Ectodermal cell (in vitro differentiated cells): ENCODE results near the gene DYRK1A.

Experiments
- H3K27ac ChIP-seq: 2 replicates; pipeline ENCODE4 v1.7.0; 2013; ENCODE audit warnings: mild to moderate bottlenecking, low read depth, low read length; ENCODE audit not compliant: insufficient read depth, poor library complexity, severe bottlenecking
- H3K27me3 ChIP-seq: 2 replicates; pipeline ENCODE4 v1.7.0; 2013; ENCODE audit warnings: mild to moderate bottlenecking, low read length; ENCODE audit not compliant: insufficient read depth, control insufficient read depth, poor library complexity, severe bottlenecking
- H3K36me3 ChIP-seq: one replicate; pipeline ENCODE4 v1.7.0; 2013; ENCODE audit warnings: low read length; ENCODE audit not compliant: control insufficient read depth, insufficient read depth
- H3K4me1 ChIP-seq: one replicate; pipeline ENCODE4 v1.7.0; 2013; ENCODE audit warnings: low read length; ENCODE audit not compliant: control insufficient read depth, insufficient read depth
- H3K4me3 ChIP-seq: 2 replicates; pipeline ENCODE4 v1.7.0; 2013; ENCODE audit warnings: low read depth, low read length, control low read depth; ENCODE audit not compliant: insufficient read depth
- H3K9me3 ChIP-seq: 2 replicates; pipeline ENCODE4 v1.7.0; 2013; ENCODE audit warnings: mild to moderate bottlenecking, low read length, moderate library complexity; ENCODE audit not compliant: control insufficient read depth
- WGBS, 2 experiments: methylation state at CpG; one replicate each; pipeline ENCODE4 v1.1.7; 2013; ENCODE audit warnings: missing lambda C conversion rate in 2 of 2; 5-methylcytosine and 5-hydroxymethylcytosine counted together

The DYRK1A gene

GRCh38 chr21:37430184-37430821 lies 63.7 kb downstream of the DYRK1A start:
- H3K27me3 ChIP-seq, result no peaks in the 10 kb centered on the region
- WGBS, 2 experiments, result 94 to 96% methylated on average over 6 of the region's 6 CpGs
- no peaks in the 10 kb centered on the region for H3K36me3 ChIP-seq
- no peaks in the 10 kb centered on the region for H3K4me1 ChIP-seq
- H3K27ac ChIP-seq, result no peak overlapping the region
- H3K9me3 ChIP-seq, result no peaks in the 10 kb centered on the region
- no peak overlapping the region for H3K4me3 ChIP-seq

- H3K9me3 ChIP-seq, result no peaks in the 10 kb centered on the region
- no peak overlapping the region for H3K27ac ChIP-seq
- peaks cover 8% of the 10 kb centered on the region for H3K4me1 ChIP-seq
- no peaks in the 10 kb centered on the region for H3K36me3 ChIP-seq
- H3K4me3 ChIP-seq, result no peak overlapping the region
- no peaks in the 10 kb centered on the region for H3K27me3 ChIP-seq
- WGBS, 2 experiments, result 77 to 80% methylated on average over 4 of the region's 4 CpGs
These were observed 64.7 kb downstream of the DYRK1A start for GRCh38 chr21:37431243-37431642.

GRCh38 chr21:37432710-37433455 lies 66.3 kb downstream of the DYRK1A start:
- Histone ChIP-seq H3K27ac (no peak overlapping the region), H3K36me3 (no peaks in the 10 kb centered on the region), H3K9me3 (no peaks in the 10 kb centered on the region), H3K4me3 (no peak overlapping the region), H3K4me1 (peaks cover 10% of the 10 kb centered on the region), H3K27me3 (no peaks in the 10 kb centered on the region)
- 97 to 100% methylated on average over 1 to 4 of the region's 5 CpGs for WGBS, 2 experiments

GRCh38 chr21:37433456-37433840 lies 66.9 kb downstream of the DYRK1A start:
- no peaks in the 10 kb centered on the region for H3K27me3 ChIP-seq
- H3K4me3 ChIP-seq, result no peak overlapping the region
- no peak overlapping the region for H3K27ac ChIP-seq
- 94 to 97% methylated on average over 5 of the region's 5 CpGs for WGBS, 2 experiments
- H3K36me3 ChIP-seq, result no peaks in the 10 kb centered on the region
- H3K4me1 ChIP-seq, result peaks cover 10% of the 10 kb centered on the region
- H3K9me3 ChIP-seq, result no peaks in the 10 kb centered on the region

- no peak overlapping the region for H3K4me3 ChIP-seq
- H3K27ac ChIP-seq, result peak overlapping the region; percentile 47
- 59% methylated on average over 5 to 6 of the region's 6 CpGs for WGBS, 2 experiments
- H3K27me3 ChIP-seq, result no peaks in the 10 kb centered on the region
- H3K36me3 ChIP-seq, result no peaks in the 10 kb centered on the region
- H3K4me1 ChIP-seq, result peaks cover 10% of the 10 kb centered on the region
- H3K9me3 ChIP-seq, result no peaks in the 10 kb centered on the region
These were observed 68.5 kb downstream of the DYRK1A start for GRCh38 chr21:37435120-37435519.

GRCh38 chr21:37435711-37436110 lies 69.1 kb downstream of the DYRK1A start:
- Histone ChIP-seq H3K27ac (no peak overlapping the region), H3K27me3 (no peaks in the 10 kb centered on the region), H3K4me3 (no peak overlapping the region), H3K9me3 (no peaks in the 10 kb centered on the region), H3K36me3 (no peaks in the 10 kb centered on the region), H3K4me1 (peaks cover 10% of the 10 kb centered on the region)
- 93 to 94% methylated on average over 3 of the region's 3 CpGs for WGBS, 2 experiments

- no peak overlapping the region for H3K27ac ChIP-seq
- peaks cover 10% of the 10 kb centered on the region for H3K4me1 ChIP-seq
- H3K36me3 ChIP-seq, result no peaks in the 10 kb centered on the region
- H3K9me3 ChIP-seq, result no peaks in the 10 kb centered on the region
- WGBS, 2 experiments, result 92 to 100% methylated on average over 1 to 2 of the region's 2 CpGs
- H3K27me3 ChIP-seq, result no peaks in the 10 kb centered on the region
- no peak overlapping the region for H3K4me3 ChIP-seq
These were observed 69.6 kb downstream of the DYRK1A start for GRCh38 chr21:37436174-37436573.

- Histone ChIP-seq H3K4me1 (peaks cover 10% of the 10 kb centered on the region), H3K9me3 (no peaks in the 10 kb centered on the region), H3K4me3 (no peak overlapping the region), H3K27me3 (no peaks in the 10 kb centered on the region), H3K36me3 (no peaks in the 10 kb centered on the region), H3K27ac (no peak overlapping the region)
- 92 to 100% methylated on average over 1 of the region's 1 CpG for WGBS, 2 experiments
These were observed 71.0 kb downstream of the DYRK1A start for GRCh38 chr21:37437376-37438080.

GRCh38 chr21:37443683-37444082 lies 77.1 kb downstream of the DYRK1A start:
- no peaks in the 10 kb centered on the region for H3K36me3 ChIP-seq
- H3K4me3 ChIP-seq, result no peak overlapping the region
- peaks cover 23% of the 10 kb centered on the region for H3K4me1 ChIP-seq
- no peak overlapping the region for H3K27ac ChIP-seq
- H3K9me3 ChIP-seq, result no peaks in the 10 kb centered on the region
- no peaks in the 10 kb centered on the region for H3K27me3 ChIP-seq
- WGBS, 2 experiments, result 91 to 92% methylated on average over 3 to 4 of the region's 4 CpGs

GRCh38 chr21:37445228-37445627 lies 78.7 kb downstream of the DYRK1A start:
- 94% methylated on average over 5 of the region's 5 CpGs for WGBS, 2 experiments
- H3K4me3 ChIP-seq, result no peak overlapping the region
- H3K4me1 ChIP-seq, result peaks cover 23% of the 10 kb centered on the region
- H3K36me3 ChIP-seq, result no peaks in the 10 kb centered on the region
- H3K27me3 ChIP-seq, result no peaks in the 10 kb centered on the region
- H3K9me3 ChIP-seq, result no peaks in the 10 kb centered on the region
- no peak overlapping the region for H3K27ac ChIP-seq
